Measurements from ENCODE around the gene EED.

DNA sequence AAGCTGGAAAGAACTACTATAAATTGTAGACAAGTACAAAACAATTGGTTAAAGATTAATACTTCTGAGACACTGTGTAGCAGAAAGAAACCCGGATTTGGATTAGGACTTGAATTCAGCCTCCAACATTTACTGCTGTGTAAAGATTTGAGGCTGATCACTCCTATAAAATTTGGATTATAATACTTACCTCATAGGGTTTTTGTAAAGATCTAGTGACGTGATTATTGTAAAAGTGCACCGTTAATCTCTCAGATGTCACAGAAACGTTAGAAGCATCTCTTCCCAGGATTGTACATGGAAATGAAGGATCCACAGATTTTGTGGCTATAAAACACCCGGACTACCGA is 57.2 kb downstream of the EED start:
- TF ChIP-seq, protein P1, sequence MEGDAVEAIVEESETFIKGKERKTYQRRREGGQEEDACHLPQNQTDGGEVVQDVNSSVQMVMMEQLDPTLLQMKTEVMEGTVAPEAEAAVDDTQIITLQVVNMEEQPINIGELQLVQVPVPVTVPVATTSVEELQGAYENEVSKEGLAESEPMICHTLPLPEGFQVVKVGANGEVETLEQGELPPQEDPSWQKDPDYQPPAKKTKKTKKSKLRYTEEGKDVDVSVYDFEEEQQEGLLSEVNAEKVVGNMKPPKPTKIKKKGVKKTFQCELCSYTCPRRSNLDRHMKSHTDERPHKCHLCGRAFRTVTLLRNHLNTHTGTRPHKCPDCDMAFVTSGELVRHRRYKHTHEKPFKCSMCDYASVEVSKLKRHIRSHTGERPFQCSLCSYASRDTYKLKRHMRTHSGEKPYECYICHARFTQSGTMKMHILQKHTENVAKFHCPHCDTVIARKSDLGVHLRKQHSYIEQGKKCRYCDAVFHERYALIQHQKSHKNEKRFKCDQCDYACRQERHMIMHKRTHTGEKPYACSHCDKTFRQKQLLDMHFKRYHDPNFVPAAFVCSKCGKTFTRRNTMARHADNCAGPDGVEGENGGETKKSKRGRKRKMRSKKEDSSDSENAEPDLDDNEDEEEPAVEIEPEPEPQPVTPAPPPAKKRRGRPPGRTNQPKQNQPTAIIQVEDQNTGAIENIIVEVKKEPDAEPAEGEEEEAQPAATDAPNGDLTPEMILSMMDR (IDR thresholded peaks at IDR 0.05; ENCODE audit: poor library complexity) = no peak
- no peak for TF ChIP-seq EZH2 (IDR thresholded peaks at IDR 0.05; ENCODE audit: borderline replicate concordance)

Data from hepatocyte (in vitro differentiated cells).